GM12878 (cell line): ENCODE measurements around the gene SORBS1. TPM values are rescaled to one million over a fixed set of nuclear protein-coding genes. Genes with fewer than 3 reads are reported as not detected.

Source experiments
- ATAC-seq: fragments of 200-7000 bp; cut with Tn5 transposase; 3 replicates; pipeline ENCODE4 v1.9.1; 2020; ENCODE audit warnings: mild to moderate bottlenecking, moderate library complexity
- BruUV-seq: library from RNA; stranded (reverse); fragments of 400-500 nt; replicated peaks from 2 replicates; lab custom pipeline; 2021; lab: Mats Ljungman, UMichigan
- CTCF ChIA-PET: fragments of 300-600 bp; sonication (Branson Sonifier 250); formaldehyde crosslinking; extraction: SDS; loops from one replicate; lab custom pipeline; 2021; ENCODE audit warnings: inconsistent platforms; lab: Yijun Ruan, JAX
- POLR2A ChIA-PET: fragments of 350-600 bp; formaldehyde crosslinking; extraction: SDS; loops from one replicate; lab custom pipeline; 2021; ENCODE audit warnings: inconsistent platforms; lab: Charles Lee
- RAD21 ChIA-PET: fragments of 300-600 bp; sonication (Branson Sonifier 250); formaldehyde crosslinking; loops from one replicate; lab custom pipeline; 2023; ENCODE audit warnings: antibody characterized with exemption; ENCODE audit not compliant: unreplicated experiment; lab: Charles Lee
- SMC1A ChIA-PET: fragments of 300-600 bp; sonication (Branson Sonifier 250); formaldehyde crosslinking; loops from one replicate; lab custom pipeline; 2023; ENCODE audit not compliant: unreplicated experiment, uncharacterized antibody; lab: Charles Lee
- DNase-seq: peaks from one replicate; pipeline ENCODE4 v3.0.0-alpha.2; 2011; ENCODE audit warnings: low read depth, low spot score
- FAIRE-seq: peaks from 3 replicates; lab custom pipeline; 2011; peaks lifted over from hg19 to GRCh38; lab: Jason Lieb, UNC
- H2AFZ ChIP-seq: 2 replicates; pipeline ENCODE4 v1.6.0; 2011; ENCODE audit warnings: low read depth, low read length, control low read depth; ENCODE audit not compliant: control insufficient read depth
- H3K27ac ChIP-seq: 2 replicates; pipeline ENCODE4 v1.5.1; 2011; ENCODE audit warnings: control low read depth; ENCODE audit not compliant: control insufficient read depth, insufficient read depth
- H3K27me3 ChIP-seq, 2 experiments: replicated peaks in 1 of 2; 2 replicates each; pipeline versions ENCODE4 v1.6.0 to v1.6.1; 2011; ENCODE audit warnings: low read length in 1 of 2; ENCODE audit not compliant: control insufficient read depth in 2 of 2, insufficient read depth in 2 of 2
- H3K36me3 ChIP-seq, 2 experiments: 2 replicates each; pipeline ENCODE4 v1.5.1; 2011; ENCODE audit warnings: low read length in 1 of 2; ENCODE audit not compliant: control insufficient read depth in 2 of 2, insufficient read depth in 2 of 2
- H3K4me1 ChIP-seq: 2 replicates; pipeline ENCODE4 v1.6.1; 2011; ENCODE audit warnings: mild to moderate bottlenecking, low read length, moderate library complexity, mixed read lengths; ENCODE audit not compliant: control insufficient read depth, insufficient read depth
- H3K4me2 ChIP-seq: 2 replicates; pipeline ENCODE4 v1.6.0; 2011; ENCODE audit warnings: control low read depth; ENCODE audit not compliant: control insufficient read depth, insufficient read depth
- H3K4me3 ChIP-seq: fragments of 200-600 bp; sonication (generic); 2 replicates; pipeline ENCODE4 v1.5.1; 2016
- H3K79me2 ChIP-seq: 2 replicates; pipeline ENCODE4 v1.6.0; 2011; ENCODE audit warnings: low read length; ENCODE audit not compliant: control insufficient read depth, insufficient read depth
- H3K9ac ChIP-seq: 2 replicates; pipeline ENCODE4 v1.8.0; 2011; ENCODE audit warnings: low read length, control low read depth, mixed read lengths; ENCODE audit not compliant: control insufficient read depth, insufficient read depth
- H3K9me3 ChIP-seq: replicated peaks from 3 replicates; pipeline ENCODE4 v1.5.1; 2011; ENCODE audit warnings: mild to moderate bottlenecking, low read length; ENCODE audit not compliant: control insufficient read depth, insufficient read depth
- H4K20me1 ChIP-seq: 2 replicates; pipeline ENCODE4 v1.6.0; 2011; ENCODE audit not compliant: control insufficient read depth, insufficient read depth
- BCL11A ChIP-seq: IDR thresholded peaks from 2 replicates; pipeline ENCODE4 v1.6.1; 2011; ENCODE audit warnings: low read depth, low read length
- CBX3 ChIP-seq: fragments of 200-600 bp; sonication (generic); IDR thresholded peaks from 2 replicates; pipeline ENCODE4 v1.6.1; 2016; ENCODE audit warnings: low read depth, borderline replicate concordance
- E2F8 ChIP-seq: fragments of 450-650 bp; IDR thresholded peaks from 2 replicates; pipeline ENCODE4 v1.6.1; 2018; ENCODE audit warnings: mild to moderate bottlenecking, low read depth, moderate library complexity; ENCODE audit not compliant: partially characterized antibody
- EZH2 ChIP-seq: IDR thresholded peaks from 2 replicates; pipeline ENCODE4 v1.6.1; 2012; ENCODE audit warnings: low read depth, mild to moderate bottlenecking, control low read depth, inconsistent platforms, low read length, borderline replicate concordance; ENCODE audit not compliant: control insufficient read depth
- FOS ChIP-seq: IDR thresholded peaks from 3 replicates; pipeline ENCODE4 v1.6.1; 2011; ENCODE audit warnings: borderline replicate concordance; ENCODE audit not compliant: insufficient read length; ENCODE audit errors: extremely low read depth
- HCFC1 ChIP-seq: fragments of 150-350 bp; IDR thresholded peaks from 2 replicates; pipeline ENCODE4 v1.6.1; 2014; ENCODE audit warnings: low read length
- MEF2B ChIP-seq: fragments of 450-650 bp; IDR thresholded peaks from 2 replicates; pipeline ENCODE4 v1.6.1; 2018; ENCODE audit warnings: mild to moderate bottlenecking, moderate library complexity; ENCODE audit not compliant: partially characterized antibody, poor library complexity, severe bottlenecking
- PAX8 ChIP-seq: fragments of 450-650 bp; IDR thresholded peaks from 2 replicates; pipeline ENCODE4 v1.6.1; 2017; ENCODE audit warnings: mild to moderate bottlenecking, moderate library complexity
- POLR2A ChIP-seq: IDR thresholded peaks from 2 replicates; pipeline ENCODE4 v1.6.1; 2011; ENCODE audit warnings: low read depth, mild to moderate bottlenecking, low read length
- REST ChIP-seq: IDR thresholded peaks from 2 replicates; pipeline ENCODE4 v1.6.1; 2012; ENCODE audit warnings: mild to moderate bottlenecking, low read depth, low read length
- WGBS: methylation state at CpG from one replicate; pipeline ENCODE4 v1.1.6; 2016; ENCODE audit warnings: low lambda C conversion rate; ENCODE audit not compliant: insufficient replicate concordance, insufficient coverage; ENCODE audit errors: missing lambda C conversion rate; 5-methylcytosine and 5-hydroxymethylcytosine counted together
- in situ Hi-C: fragments of 300-500 bp; cut with MboI; formaldehyde crosslinking; loops from 9 replicates; pipeline ENCODE4 v1.14.3; 2018; ENCODE audit warnings: mixed read lengths
- intact Hi-C: fragments of 100-400 bp; cut with micrococcal nuclease; formaldehyde crosslinking; loops from one replicate; pipeline ENCODE4 v1.14.2; 2022; ENCODE audit not compliant: unreplicated experiment
- polyA plus RNA-seq, 11 experiments: library from polyadenylated mRNA; depleted of rRNA in 4 of 11; unstranded in 6 of 11; stranded (reverse) in 5 of 11; fragments of >200 nt; fragmentation: Nextera tagmentation in 4 of 11; fragmentation: Illumina TruSeq in 1 of 11; extraction: Ambion mirVana in 4 of 11; extraction: Trizol in 1 of 11; gene quantifications; 1 replicate in 1 of 11; 2 replicates in 10 of 11; pipeline versions ENCODE4 v1.2.1 to v1.2.3, GENCODE V29; 2011 to 2016; ENCODE audit warnings: inconsistent platforms in 2 of 11, missing spikeins in 2 of 11, low read depth in 1 of 11
- total RNA-seq, 4 experiments: library from RNA; depleted of rRNA in 3 of 4; stranded (reverse); fragments of >200 nt in 3 of 4; fragmentation: Illumina TruSeq in 1 of 4; extraction: Trizol in 1 of 4; gene quantifications; 2 replicates each; pipeline versions ENCODE4 v1.2.1 to v1.2.3, GENCODE V29; 2013 to 2021
- TF ChIP-seq, protein P1 (sequence below): fragments of 150-350 bp; IDR thresholded peaks from 2 replicates; pipeline ENCODE4 v1.6.1; 2016; ENCODE audit warnings: low read depth, low read length

The SORBS1 gene
- total and polyA plus RNA-seq, 10 of the 15 experiments (the other 5 are each of a cell fraction or from before 2014, with no cell fraction given) = 0.13 to 0.75 (median 0.39) TPM

GRCh38 chr10:95426482-95426881 lies 134.7 kb downstream of the SORBS1 start (continued):
- TF ChIP-seq EZH2 = no peak
- no peak for TF ChIP-seq PAX8
- TF ChIP-seq CBX3 = no peak
- no peak for TF ChIP-seq HCFC1
- TF ChIP-seq, all 136 proteins: peak for 0

GRCh38 chr10:95425592-95426465 lies 135.3 kb downstream of the SORBS1 start:
- no peak overlapping the region for H3K27ac ChIP-seq
- peaks cover 8% of the 10 kb centered on the region; the same call in 1 of the 2 replicates for H3K4me1 ChIP-seq
- CTCF ChIA-PET = interaction anchor here (0.6 to 4.1 kb wide), 11 partner anchors 12 to 293 kb away, joined by 3 to 26 read pairs (median 4); partner anchors contain the start of gene TCTN3
- no peak overlapping the region for H2AFZ ChIP-seq
- no peaks in the 10 kb centered on the region for H3K9me3 ChIP-seq
- H3K79me2 ChIP-seq = no peaks in the 10 kb centered on the region
- SMC1A ChIA-PET = interaction anchor here (1.0 to 2.5 kb wide), 8 partner anchors 15 to 209 kb away, joined by 3 to 22 read pairs (median 4); no protein-coding TSS in a partner anchor
- no peak for ATAC-seq
- H3K9ac ChIP-seq = no peak overlapping the region
- POLR2A ChIA-PET = interaction anchor here (0.6 kb wide), 2 partner anchors 8 to 51 kb away, joined by 3 to 4 read pairs; no protein-coding TSS in a partner anchor
- WGBS = 66% methylated on average over 2 of the region's 2 CpGs
- no peaks in the 10 kb centered on the region for H3K36me3 ChIP-seq
- H4K20me1 ChIP-seq = no peaks in the 10 kb centered on the region
- H3K4me3 ChIP-seq = no peak overlapping the region
- BruUV-seq = no TSS peak
- in situ Hi-C loops (loop anchor here (5.0 kb wide), 1 partner anchor 176 kb away; no protein-coding TSS in a partner anchor), intact Hi-C loops (no loop called here)
- no peaks in the 10 kb centered on the region; a peak in 1 of 4 replicates for H3K27me3 ChIP-seq
- FAIRE-seq = no peak
- RAD21 ChIA-PET = interaction anchor here (0.5 to 4.2 kb wide), 8 partner anchors 16 to 178 kb away, joined by 3 to 29 read pairs (median 3); no protein-coding TSS in a partner anchor
- no peak overlapping the region for H3K4me2 ChIP-seq
- DNase-seq = no peak
- TF ChIP-seq PAX8 (no peak), FOS (no peak), BCL11A (no peak), POLR2A (no peak), REST (no peak), MEF2B (no peak), E2F8 (no peak)
- TF ChIP-seq, protein P1, sequence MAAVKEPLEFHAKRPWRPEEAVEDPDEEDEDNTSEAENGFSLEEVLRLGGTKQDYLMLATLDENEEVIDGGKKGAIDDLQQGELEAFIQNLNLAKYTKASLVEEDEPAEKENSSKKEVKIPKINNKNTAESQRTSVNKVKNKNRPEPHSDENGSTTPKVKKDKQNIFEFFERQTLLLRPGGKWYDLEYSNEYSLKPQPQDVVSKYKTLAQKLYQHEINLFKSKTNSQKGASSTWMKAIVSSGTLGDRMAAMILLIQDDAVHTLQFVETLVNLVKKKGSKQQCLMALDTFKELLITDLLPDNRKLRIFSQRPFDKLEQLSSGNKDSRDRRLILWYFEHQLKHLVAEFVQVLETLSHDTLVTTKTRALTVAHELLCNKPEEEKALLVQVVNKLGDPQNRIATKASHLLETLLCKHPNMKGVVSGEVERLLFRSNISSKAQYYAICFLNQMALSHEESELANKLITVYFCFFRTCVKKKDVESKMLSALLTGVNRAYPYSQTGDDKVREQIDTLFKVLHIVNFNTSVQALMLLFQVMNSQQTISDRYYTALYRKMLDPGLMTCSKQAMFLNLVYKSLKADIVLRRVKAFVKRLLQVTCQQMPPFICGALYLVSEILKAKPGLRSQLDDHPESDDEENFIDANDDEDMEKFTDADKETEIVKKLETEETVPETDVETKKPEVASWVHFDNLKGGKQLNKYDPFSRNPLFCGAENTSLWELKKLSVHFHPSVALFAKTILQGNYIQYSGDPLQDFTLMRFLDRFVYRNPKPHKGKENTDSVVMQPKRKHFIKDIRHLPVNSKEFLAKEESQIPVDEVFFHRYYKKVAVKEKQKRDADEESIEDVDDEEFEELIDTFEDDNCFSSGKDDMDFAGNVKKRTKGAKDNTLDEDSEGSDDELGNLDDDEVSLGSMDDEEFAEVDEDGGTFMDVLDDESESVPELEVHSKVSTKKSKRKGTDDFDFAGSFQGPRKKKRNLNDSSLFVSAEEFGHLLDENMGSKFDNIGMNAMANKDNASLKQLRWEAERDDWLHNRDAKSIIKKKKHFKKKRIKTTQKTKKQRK = no peak
